Progenitor cell of endocrine pancreas (in vitro differentiated cells): ENCODE data around the gene ERP27. TPM values are rescaled to one million over a fixed set of nuclear protein-coding genes. Genes with fewer than 3 reads are reported as not detected.

Experiments used
- DNase-seq: peaks from one replicate; pipeline ENCODE4 v3.0.0; 2021; ENCODE audit warnings: low spot score; ENCODE audit not compliant: unreplicated experiment
- H3K27ac Mint-ChIP-seq: 2 replicates; pipeline ENCODE4 v1.8.0; 2021; ENCODE audit warnings: mild to moderate bottlenecking, moderate library complexity, mixed read lengths
- H3K27me3 Mint-ChIP-seq: 2 replicates; pipeline ENCODE4 v1.8.0; 2021; ENCODE audit warnings: mixed read lengths
- H3K36me3 Mint-ChIP-seq: 2 replicates; pipeline ENCODE4 v1.8.0; 2022; ENCODE audit warnings: mixed read lengths; ENCODE audit not compliant: insufficient read depth
- H3K4me1 Mint-ChIP-seq: 2 replicates; pipeline ENCODE4 v1.8.0; 2021; ENCODE audit warnings: low read depth, mixed read lengths
- H3K4me3 Mint-ChIP-seq: 2 replicates; pipeline ENCODE4 v1.8.0; 2021; ENCODE audit warnings: low read depth, mild to moderate bottlenecking, moderate library complexity, mixed read lengths
- H3K9me3 Mint-ChIP-seq: 2 replicates; pipeline ENCODE4 v1.8.0; 2021; ENCODE audit warnings: low read depth, mixed read lengths
- long read RNA-seq: library from polyadenylated mRNA; unstranded; transcript quantifications from one replicate; pipeline ENCODE4 v2.0.0, GENCODE V29; 2020
- total RNA-seq: library from RNA; stranded (reverse); gene quantifications from 2 replicates; pipeline ENCODE4 v1.2.1, GENCODE V29; 2021
- TF ChIP-seq, protein P1 (sequence below): fragments of 200-600 bp; sonication (generic); IDR thresholded peaks from one replicate; pipeline ENCODE4 v1.5.0; 2021; ENCODE audit warnings: antibody characterized with exemption, mild to moderate bottlenecking; ENCODE audit not compliant: unreplicated experiment

Gene ERP27
- total RNA-seq: 22.8 and 23.1 TPM in 2 replicates
- long read RNA-seq, transcript ERP27-201 (7 exons, 2,096 nt): major isoform, 66 of 125 reads
- long read RNA-seq, transcript ERP27-202 (5 exons, 993 nt): minor isoform, 46 of 125 reads
- long read RNA-seq, partial matches to known transcripts: 3 of 125 reads
- long read RNA-seq, other reads (novel, unspliced or antisense): 10 of 125 reads

GRCh38 chr12:14938301-14938700, at the start of gene ERP27:
Gene ERP27 (minus strand): TSS chr12:14938537. CDS start chr12:14938508, 29 bp downstream.
- Mint-ChIP-seq H3K36me3 (no peaks in the 10 kb centered on the region), H3K9me3 (peaks cover 16% of the 10 kb centered on the region), H3K4me3 (no peak within 1 kb of the TSS), H3K27ac (no peak within 1 kb of the TSS), H3K4me1 (peaks cover 17% of the 10 kb centered on the region), H3K27me3 (no peaks in the 10 kb centered on the region)
- TF ChIP-seq, protein P1, sequence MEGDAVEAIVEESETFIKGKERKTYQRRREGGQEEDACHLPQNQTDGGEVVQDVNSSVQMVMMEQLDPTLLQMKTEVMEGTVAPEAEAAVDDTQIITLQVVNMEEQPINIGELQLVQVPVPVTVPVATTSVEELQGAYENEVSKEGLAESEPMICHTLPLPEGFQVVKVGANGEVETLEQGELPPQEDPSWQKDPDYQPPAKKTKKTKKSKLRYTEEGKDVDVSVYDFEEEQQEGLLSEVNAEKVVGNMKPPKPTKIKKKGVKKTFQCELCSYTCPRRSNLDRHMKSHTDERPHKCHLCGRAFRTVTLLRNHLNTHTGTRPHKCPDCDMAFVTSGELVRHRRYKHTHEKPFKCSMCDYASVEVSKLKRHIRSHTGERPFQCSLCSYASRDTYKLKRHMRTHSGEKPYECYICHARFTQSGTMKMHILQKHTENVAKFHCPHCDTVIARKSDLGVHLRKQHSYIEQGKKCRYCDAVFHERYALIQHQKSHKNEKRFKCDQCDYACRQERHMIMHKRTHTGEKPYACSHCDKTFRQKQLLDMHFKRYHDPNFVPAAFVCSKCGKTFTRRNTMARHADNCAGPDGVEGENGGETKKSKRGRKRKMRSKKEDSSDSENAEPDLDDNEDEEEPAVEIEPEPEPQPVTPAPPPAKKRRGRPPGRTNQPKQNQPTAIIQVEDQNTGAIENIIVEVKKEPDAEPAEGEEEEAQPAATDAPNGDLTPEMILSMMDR: no peak
- no peak for DNase-seq

DNA sequence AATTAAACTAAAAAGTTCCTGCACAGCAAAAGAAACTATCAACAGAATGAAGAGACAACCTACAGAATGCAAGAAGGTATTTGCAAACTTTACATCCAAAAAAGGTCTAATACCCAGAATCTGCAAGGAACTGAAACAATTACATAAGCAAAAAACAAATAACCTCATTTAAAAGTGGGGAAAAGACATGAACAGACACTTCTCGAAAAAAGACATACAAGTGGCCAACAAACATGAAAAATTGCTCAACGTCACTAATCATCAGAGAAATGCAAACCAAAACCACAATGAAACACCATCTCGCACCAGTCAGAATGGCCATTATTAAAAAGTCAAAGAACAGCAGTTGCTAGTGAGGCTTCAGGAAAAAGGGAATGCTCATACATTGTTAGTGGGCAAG, 49.7 kb upstream of the ERP27 start:
- H3K4me3 Mint-ChIP-seq: no peak overlapping the region
- H3K36me3 Mint-ChIP-seq: no peaks in the 10 kb centered on the region
- H3K27ac Mint-ChIP-seq: no peak overlapping the region
- DNase-seq: no peak
- H3K27me3 Mint-ChIP-seq: no peaks in the 10 kb centered on the region
- H3K9me3 Mint-ChIP-seq: peaks cover 24% of the 10 kb centered on the region
- TF ChIP-seq, protein P1: no peak
- no peaks in the 10 kb centered on the region for H3K4me1 Mint-ChIP-seq

GRCh38 chr12:14986449-14986848, 48.1 kb upstream of the ERP27 start:
- no peaks in the 10 kb centered on the region for H3K27me3 Mint-ChIP-seq
- H3K4me3 Mint-ChIP-seq: no peak overlapping the region
- TF ChIP-seq, protein P1: no peak
- no peaks in the 10 kb centered on the region for H3K36me3 Mint-ChIP-seq
- H3K27ac Mint-ChIP-seq: no peak overlapping the region
- peaks cover 23% of the 10 kb centered on the region for H3K9me3 Mint-ChIP-seq
- no peaks in the 10 kb centered on the region for H3K4me1 Mint-ChIP-seq
- DNase-seq: no peak

DNA sequence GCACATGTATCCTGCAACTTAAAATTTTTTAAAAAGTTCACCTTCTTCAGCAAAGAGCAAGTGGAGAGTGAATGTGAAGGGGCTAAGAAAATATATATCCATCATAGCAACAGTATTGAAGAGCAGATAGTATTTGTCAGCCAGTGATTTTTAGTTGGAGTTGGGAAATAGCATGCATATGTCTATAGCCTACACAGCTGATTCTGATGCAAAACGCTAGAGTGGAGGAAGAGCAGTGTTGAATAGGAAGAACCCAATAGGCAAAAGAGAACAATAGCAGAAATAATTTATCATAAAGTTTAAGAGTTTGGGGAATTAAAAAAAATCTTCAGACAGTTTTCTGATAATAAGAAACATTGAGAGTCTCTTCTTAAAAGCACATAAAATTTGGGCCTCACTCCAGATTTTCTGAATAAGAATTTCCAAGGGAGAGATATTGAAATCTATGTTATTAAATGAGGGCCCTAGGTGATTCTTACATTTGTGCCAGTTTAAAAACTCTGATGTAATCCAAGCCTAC, 46.5 kb upstream of the ERP27 start:
- Mint-ChIP-seq H3K9me3 (peaks cover 11% of the 10 kb centered on the region), H3K36me3 (no peaks in the 10 kb centered on the region), H3K27ac (no peak overlapping the region), H3K4me3 (no peak overlapping the region), H3K27me3 (no peaks in the 10 kb centered on the region), H3K4me1 (no peaks in the 10 kb centered on the region)
- TF ChIP-seq, protein P1: no peak
- no peak for DNase-seq

- TF ChIP-seq, protein P1: no peak
- H3K9me3 Mint-ChIP-seq: peaks cover 8% of the 10 kb centered on the region
- H3K27me3 Mint-ChIP-seq: no peaks in the 10 kb centered on the region
- DNase-seq: no peak
- no peaks in the 10 kb centered on the region for H3K4me1 Mint-ChIP-seq
- no peaks in the 10 kb centered on the region for H3K36me3 Mint-ChIP-seq
- no peak overlapping the region for H3K4me3 Mint-ChIP-seq
- H3K27ac Mint-ChIP-seq: no peak overlapping the region
These were observed 45.7 kb upstream of the ERP27 start for GRCh38 chr12:14984036-14984435.
